Measurements from ENCODE around the gene CAMK4.

CAMK4 gene

DNA sequence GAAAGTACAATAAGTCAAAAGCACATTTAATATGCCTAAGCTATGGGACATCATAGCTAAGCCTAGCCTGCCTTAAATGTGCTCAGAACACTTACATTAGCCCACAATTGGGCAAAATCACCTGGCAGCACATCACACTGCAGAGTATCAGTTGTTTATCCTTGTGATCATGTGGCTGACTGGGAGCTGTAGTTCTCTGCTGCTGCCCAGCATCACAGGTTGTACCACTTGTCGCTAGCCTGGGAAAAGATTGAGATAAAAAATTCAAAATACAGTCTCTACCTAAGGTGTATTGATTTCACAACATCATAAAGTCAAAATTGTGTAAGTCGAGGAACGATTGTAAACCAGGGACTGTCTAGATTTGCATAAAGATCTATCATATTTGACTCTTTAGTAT is 58.6 kb downstream of the CAMK4 start:
- Histone ChIP-seq H3K27ac (ENCODE audit: extremely low read depth, low read depth, low read length) (no peak overlapping the region), H3K4me1 (ENCODE audit: control insufficient read depth, insufficient read depth, low read length) (no peaks in the 10 kb centered on the region), H3K4me3 (ENCODE audit: low read depth, low read length) (no peak overlapping the region), H3K36me3 (ENCODE audit: control insufficient read depth in 2 of 2, insufficient read depth in 1 of 2, low read length in 2 of 2) (no peaks in the 10 kb centered on the region), H3K9me3 (ENCODE audit: control insufficient read depth, insufficient read depth, low read depth, low read length) (no peaks in the 10 kb centered on the region)
- ChIA-PET CTCF (interaction anchor here (0.7 kb wide), 1 partner anchor 122 kb away, joined by 3 read pairs; no protein-coding TSS in a partner anchor), POLR2A (no interaction called here)
- TF ChIP-seq PRDM1 (tag by site-specific recombination; IDR thresholded peaks at IDR 0.05) (no peak), SCRT2 (tag by site-specific recombination; IDR thresholded peaks at IDR 0.05) (peak; percentile 83), ZNF112 (tag by site-specific recombination; IDR thresholded peaks at IDR 0.05) (no peak), SCRT1 (tag by site-specific recombination; IDR thresholded peaks at IDR 0.05; ENCODE audit: borderline replicate concordance) (peak; percentile 88), ZBTB8A (tag by site-specific recombination; IDR thresholded peaks at IDR 0.05) (no peak), ZSCAN23 (tag by site-specific recombination; IDR thresholded peaks at IDR 0.05) (no peak), ZNF585B (tag by site-specific recombination; IDR thresholded peaks at IDR 0.05) (no peak), ZNF654 (tag by site-specific recombination; IDR thresholded peaks at IDR 0.05; ENCODE audit: low read depth) (no peak)
- TF ChIP-seq, protein P1, sequence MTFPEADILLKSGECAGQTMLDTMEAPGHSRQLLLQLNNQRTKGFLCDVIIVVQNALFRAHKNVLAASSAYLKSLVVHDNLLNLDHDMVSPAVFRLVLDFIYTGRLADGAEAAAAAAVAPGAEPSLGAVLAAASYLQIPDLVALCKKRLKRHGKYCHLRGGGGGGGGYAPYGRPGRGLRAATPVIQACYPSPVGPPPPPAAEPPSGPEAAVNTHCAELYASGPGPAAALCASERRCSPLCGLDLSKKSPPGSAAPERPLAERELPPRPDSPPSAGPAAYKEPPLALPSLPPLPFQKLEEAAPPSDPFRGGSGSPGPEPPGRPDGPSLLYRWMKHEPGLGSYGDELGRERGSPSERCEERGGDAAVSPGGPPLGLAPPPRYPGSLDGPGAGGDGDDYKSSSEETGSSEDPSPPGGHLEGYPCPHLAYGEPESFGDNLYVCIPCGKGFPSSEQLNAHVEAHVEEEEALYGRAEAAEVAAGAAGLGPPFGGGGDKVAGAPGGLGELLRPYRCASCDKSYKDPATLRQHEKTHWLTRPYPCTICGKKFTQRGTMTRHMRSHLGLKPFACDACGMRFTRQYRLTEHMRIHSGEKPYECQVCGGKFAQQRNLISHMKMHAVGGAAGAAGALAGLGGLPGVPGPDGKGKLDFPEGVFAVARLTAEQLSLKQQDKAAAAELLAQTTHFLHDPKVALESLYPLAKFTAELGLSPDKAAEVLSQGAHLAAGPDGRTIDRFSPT (tag by site-specific recombination; IDR thresholded peaks at IDR 0.05): no peak
- TF ChIP-seq, protein P2, sequence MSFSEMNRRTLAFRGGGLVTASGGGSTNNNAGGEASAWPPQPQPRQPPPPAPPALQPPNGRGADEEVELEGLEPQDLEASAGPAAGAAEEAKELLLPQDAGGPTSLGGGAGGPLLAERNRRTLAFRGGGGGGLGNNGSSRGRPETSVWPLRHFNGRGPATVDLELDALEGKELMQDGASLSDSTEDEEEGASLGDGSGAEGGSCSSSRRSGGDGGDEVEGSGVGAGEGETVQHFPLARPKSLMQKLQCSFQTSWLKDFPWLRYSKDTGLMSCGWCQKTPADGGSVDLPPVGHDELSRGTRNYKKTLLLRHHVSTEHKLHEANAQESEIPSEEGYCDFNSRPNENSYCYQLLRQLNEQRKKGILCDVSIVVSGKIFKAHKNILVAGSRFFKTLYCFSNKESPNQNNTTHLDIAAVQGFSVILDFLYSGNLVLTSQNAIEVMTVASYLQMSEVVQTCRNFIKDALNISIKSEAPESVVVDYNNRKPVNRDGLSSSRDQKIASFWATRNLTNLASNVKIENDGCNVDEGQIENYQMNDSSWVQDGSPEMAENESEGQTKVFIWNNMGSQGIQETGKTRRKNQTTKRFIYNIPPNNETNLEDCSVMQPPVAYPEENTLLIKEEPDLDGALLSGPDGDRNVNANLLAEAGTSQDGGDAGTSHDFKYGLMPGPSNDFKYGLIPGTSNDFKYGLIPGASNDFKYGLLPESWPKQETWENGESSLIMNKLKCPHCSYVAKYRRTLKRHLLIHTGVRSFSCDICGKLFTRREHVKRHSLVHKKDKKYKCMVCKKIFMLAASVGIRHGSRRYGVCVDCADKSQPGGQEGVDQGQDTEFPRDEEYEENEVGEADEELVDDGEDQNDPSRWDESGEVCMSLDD (tag by site-specific recombination; IDR thresholded peaks at IDR 0.05): no peak

DNA sequence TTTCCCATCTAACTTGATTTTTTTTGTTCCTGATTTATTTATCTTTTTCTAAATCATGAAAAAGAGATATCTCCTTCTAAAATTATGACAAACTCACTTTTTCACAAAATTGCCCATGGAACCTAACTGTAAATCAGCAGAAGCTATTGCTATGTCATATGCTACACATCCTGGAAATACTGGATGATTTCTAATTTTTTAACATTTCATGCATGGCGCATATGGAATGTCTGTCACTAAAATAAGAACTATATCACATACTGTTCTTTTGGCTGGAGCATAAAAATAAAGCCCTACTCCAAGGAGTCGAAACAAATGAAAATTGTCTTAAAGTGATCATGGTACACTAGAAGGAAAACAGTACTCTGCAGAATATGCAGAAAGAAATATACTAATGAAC is 60.6 kb downstream of the CAMK4 start:
- POLR2A ChIA-PET: no interaction called here
- Histone ChIP-seq H3K36me3 (ENCODE audit: control insufficient read depth in 2 of 2, insufficient read depth in 1 of 2, low read length in 2 of 2) (no peaks in the 10 kb centered on the region), H3K4me1 (ENCODE audit: control insufficient read depth, insufficient read depth, low read length) (no peaks in the 10 kb centered on the region), H3K27ac (ENCODE audit: extremely low read depth, low read depth, low read length) (no peak overlapping the region), H3K9me3 (ENCODE audit: control insufficient read depth, insufficient read depth, low read depth, low read length) (no peaks in the 10 kb centered on the region), H3K4me3 (ENCODE audit: low read depth, low read length) (no peak overlapping the region)
- CTCF ChIA-PET: no interaction called here
- no peak for TF ChIP-seq HOXA7 (CRISPR knock-in tag; IDR thresholded peaks at IDR 0.05; ENCODE audit: borderline replicate concordance)
- TF ChIP-seq ZNF10 (tag by site-specific recombination; IDR thresholded peaks at IDR 0.05): no peak
- no peak for TF ChIP-seq ZNF184 (tag by site-specific recombination; IDR thresholded peaks at IDR 0.05)
- no peak for TF ChIP-seq SP7 (tag by site-specific recombination; IDR thresholded peaks at IDR 0.05)
- TF ChIP-seq, protein P3, sequence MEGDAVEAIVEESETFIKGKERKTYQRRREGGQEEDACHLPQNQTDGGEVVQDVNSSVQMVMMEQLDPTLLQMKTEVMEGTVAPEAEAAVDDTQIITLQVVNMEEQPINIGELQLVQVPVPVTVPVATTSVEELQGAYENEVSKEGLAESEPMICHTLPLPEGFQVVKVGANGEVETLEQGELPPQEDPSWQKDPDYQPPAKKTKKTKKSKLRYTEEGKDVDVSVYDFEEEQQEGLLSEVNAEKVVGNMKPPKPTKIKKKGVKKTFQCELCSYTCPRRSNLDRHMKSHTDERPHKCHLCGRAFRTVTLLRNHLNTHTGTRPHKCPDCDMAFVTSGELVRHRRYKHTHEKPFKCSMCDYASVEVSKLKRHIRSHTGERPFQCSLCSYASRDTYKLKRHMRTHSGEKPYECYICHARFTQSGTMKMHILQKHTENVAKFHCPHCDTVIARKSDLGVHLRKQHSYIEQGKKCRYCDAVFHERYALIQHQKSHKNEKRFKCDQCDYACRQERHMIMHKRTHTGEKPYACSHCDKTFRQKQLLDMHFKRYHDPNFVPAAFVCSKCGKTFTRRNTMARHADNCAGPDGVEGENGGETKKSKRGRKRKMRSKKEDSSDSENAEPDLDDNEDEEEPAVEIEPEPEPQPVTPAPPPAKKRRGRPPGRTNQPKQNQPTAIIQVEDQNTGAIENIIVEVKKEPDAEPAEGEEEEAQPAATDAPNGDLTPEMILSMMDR (tag by site-specific recombination; IDR thresholded peaks at IDR 0.05): no peak
- TF ChIP-seq, protein P4, sequence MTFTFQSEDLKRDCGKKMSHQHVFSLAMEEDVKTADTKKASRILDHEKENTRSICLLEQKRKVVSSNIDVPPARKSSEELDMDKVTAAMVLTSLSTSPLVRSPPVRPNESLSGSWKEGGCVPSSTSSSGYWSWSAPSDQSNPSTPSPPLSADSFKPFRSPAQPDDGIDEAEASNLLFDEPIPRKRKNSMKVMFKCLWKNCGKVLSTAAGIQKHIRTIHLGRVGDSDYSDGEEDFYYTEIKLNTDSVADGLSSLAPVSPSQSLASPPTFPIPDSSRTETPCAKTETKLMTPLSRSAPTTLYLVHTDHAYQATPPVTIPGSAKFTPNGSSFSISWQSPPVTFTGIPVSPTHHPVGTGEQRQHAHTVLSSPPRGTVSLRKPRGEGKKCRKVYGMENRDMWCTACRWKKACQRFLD (tag by site-specific recombination; IDR thresholded peaks at IDR 0.05): no peak
- no peak for TF ChIP-seq ZNF701 (tag by site-specific recombination; IDR thresholded peaks at IDR 0.05)
- TF ChIP-seq, protein P5, sequence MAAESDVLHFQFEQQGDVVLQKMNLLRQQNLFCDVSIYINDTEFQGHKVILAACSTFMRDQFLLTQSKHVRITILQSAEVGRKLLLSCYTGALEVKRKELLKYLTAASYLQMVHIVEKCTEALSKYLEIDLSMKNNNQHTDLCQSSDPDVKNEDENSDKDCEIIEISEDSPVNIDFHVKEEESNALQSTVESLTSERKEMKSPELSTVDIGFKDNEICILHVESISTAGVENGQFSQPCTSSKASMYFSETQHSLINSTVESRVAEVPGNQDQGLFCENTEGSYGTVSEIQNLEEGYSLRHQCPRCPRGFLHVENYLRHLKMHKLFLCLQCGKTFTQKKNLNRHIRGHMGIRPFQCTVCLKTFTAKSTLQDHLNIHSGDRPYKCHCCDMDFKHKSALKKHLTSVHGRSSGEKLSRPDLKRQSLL (tag by site-specific recombination; IDR thresholded peaks at IDR 0.05): no peak
- no peak for TF ChIP-seq ZNF2 (tag by site-specific recombination; IDR thresholded peaks at IDR 0.05)
- no peak for TF ChIP-seq ZNF548 (tag by site-specific recombination; IDR thresholded peaks at IDR 0.05)
- TF ChIP-seq ZNF404 (tag by site-specific recombination; IDR thresholded peaks at IDR 0.05): no peak
- TF ChIP-seq ZFP41 (tag by site-specific recombination; IDR thresholded peaks at IDR 0.05; ENCODE audit: borderline replicate concordance): no peak
- no peak for TF ChIP-seq ZNF596 (tag by site-specific recombination; IDR thresholded peaks at IDR 0.05)
- TF ChIP-seq ZNF558 (tag by site-specific recombination; IDR thresholded peaks at IDR 0.05): no peak
- TF ChIP-seq ZNF175 (tag by site-specific recombination; IDR thresholded peaks at IDR 0.05): no peak
- TF ChIP-seq ZNF626 (tag by site-specific recombination; IDR thresholded peaks at IDR 0.05): no peak

All from HEK293 (cell line).